Measurements from ENCODE around the gene PAX4.
"Not testable (repeated sequence)": the region's sequence is repeated elsewhere in the genome, so short reads cannot be mapped to it uniquely, and the experiment has no call there.

The PAX4 gene

GRCh38 chr7:127584648-127585043, 33.3 kb downstream of the PAX4 start:
- no peak for ATAC-seq

DNA sequence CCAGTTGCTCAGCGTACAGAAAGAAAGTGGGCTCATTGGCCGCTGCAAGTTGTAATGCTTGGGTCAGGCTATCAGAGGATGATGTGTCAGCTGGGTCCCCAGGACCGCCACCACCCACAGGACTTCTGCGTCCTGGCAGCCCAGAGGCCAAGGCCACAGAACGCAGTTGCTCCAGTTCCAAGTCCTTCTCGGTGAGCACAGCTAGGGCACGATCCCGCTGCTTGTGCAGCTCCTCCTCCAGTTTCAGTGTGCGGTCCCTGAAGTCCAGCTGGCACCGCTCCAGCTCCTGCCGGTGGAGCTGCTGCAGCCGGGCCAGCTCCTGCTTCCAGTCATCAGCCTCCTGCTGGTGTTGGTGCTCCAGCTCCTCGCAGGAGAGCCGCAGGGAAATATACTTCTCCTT, 35.6 kb downstream of the PAX4 start:
- ATAC-seq: no peak

GRCh38 chr7:127581716-127582115, 36.2 kb downstream of the PAX4 start:
- ATAC-seq: no peak

DNA sequence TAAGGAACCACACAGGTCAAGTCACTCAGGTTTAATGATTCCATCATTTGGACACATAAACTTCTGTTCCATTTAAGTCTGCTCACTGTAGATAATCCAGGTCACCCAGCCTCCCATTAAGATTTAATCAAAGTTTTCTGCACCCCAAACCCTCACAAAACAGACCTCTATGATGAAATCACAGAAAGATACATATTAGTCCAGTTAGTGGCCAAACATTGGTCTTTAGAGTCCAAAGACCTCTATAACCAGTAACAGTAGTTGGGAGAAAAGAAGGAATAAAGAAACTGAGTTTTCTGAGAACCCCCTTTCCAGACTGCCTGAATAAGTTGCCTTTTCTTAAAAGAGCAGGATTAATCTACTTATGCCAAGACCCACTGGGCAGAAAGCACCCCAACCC, 37.3 kb downstream of the PAX4 start:
- ATAC-seq: no peak

- ATAC-seq: no peak
Measured at GRCh38 chr7:127578711-127579275, 39.1 kb downstream of the PAX4 start.

- no peak for ATAC-seq
Measured at GRCh38 chr7:127578036-127578684, 39.8 kb downstream of the PAX4 start.

- ATAC-seq: no peak
Measured at GRCh38 chr7:127571741-127572505, 46.0 kb downstream of the PAX4 start.

DNA sequence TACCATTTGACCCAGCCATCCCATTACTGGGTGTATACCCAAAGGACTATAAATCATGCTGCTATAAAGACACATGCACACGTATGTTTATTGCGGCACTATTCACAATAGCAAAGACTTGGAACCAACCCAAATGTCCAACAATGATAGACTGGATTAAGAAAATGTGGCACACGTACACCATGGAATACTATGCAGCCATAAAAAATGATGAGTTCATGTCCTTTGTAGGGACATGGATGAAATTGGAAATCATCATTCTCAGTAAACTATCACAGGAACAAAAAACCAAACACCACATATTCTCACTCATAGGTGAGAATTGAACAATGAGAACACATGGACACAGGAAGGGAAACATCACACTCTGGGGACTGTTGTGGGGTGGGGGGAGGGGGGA, 49.9 kb downstream of the PAX4 start:
- not testable (repeated sequence) for ATAC-seq

DNA sequence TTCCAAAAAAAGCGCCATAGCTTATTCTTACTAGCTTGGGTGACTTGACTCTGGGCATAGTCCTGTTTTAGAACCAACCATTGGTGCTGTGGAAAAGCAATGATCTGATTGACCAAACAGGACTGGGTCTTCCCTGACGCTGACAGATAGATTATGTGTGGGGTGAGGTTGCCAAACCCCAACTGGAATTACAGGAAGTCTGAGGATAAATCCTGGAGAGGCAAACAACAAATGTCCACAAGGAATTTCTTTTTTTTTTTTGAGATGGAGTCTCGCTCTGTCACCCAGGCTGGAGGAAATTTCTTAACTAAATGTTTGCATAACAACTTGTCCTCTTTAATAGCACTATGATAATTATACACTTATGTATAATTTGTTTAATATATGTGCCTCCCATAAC, 51.7 kb downstream of the PAX4 start:
- ATAC-seq: no peak

All from activated CD4-positive, CD25-positive, alpha-beta regulatory T cell treated with anti-CD3 and anti-CD28 coated beads, Interleukin-2, amount 50 U/mL, for 24 hours (primary cell).